Activated CD4-positive, CD25-positive, alpha-beta regulatory T cell treated with anti-CD3 and anti-CD28 coated beads, Interleukin-2, amount 50 U/mL, for 16 hours (primary cell): ENCODE measurements around the gene ENDOD1.

Source experiments
- DNase-seq: peaks from one replicate; pipeline ENCODE4 v3.0.0-alpha.2; 2020; ENCODE audit warnings: low read depth, low spot score

Gene ENDOD1

DNA sequence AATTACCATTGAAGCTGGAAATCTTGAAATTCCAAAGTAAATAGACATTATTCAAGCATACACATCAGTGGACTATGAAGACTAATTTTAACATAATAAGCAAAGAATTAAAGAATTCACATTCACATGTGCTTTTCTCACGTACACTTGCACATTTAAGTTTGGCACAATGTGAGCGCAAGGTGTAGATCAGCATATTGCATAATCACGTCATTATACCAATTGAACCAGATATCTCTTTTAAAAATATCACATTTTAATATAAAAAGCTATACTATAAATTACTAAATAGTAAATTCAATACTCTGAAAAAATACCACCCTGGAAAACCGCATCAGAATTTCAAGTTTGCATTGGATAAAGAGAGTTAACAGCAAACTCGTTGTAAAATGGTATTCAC, 80.6 kb downstream of the ENDOD1 start:
- DNase-seq, result no peak

DNA sequence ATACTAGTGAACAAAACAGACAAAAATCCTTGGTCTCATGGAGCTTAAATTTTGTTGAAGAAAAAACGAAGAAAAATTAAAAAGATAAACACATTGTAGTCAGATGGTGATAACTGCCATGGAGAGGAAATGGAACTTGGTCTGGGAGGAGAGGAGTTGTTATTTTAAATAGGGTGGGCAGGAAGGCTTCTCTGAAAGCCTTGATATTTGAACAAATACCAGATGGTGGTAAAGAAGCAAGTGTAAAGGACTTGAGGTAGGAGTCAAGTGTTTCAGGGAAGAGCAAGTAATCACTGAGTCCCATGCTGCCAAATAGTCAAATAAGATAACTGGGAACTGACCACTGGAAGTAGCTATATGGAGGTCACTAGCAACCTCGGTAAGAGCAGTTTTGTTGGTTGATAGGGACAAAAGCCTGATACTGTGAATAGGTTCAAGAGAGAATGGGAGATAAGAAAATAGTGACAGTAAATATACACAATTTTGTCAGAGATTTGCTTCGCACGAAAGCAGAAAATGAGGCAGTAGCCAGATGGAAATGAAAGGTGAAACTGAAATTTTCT, 86.3 kb downstream of the ENDOD1 start:
- DNase-seq, result no peak
